ENCODE results near the gene FXYD5.
A peak's percentile ranks its signal among the peaks of the same experiment; 100 is the strongest.

Gene FXYD5

GRCh38 chr19:35130761-35131720 is 23.5 kb upstream of the FXYD5 start:
- H3K9ac ChIP-seq = no peak overlapping the region
- H3K27ac ChIP-seq = no peak overlapping the region
- H3K4me3 ChIP-seq = no peak overlapping the region
- H3K36me3 ChIP-seq = no peaks in the 10 kb centered on the region
- H3K27me3 ChIP-seq = no peaks in the 10 kb centered on the region
- H3K4me2 ChIP-seq = peak overlapping the region in 7 of 11 experiments; percentile 16 to 54 (median 35); a peak in 7 of 22 replicates
- no peaks in the 10 kb centered on the region for H4K20me1 ChIP-seq
- no peak for TF ChIP-seq Cebpa-rat (IDR thresholded peaks at IDR 0.05)
- H3K4me1 ChIP-seq = peaks cover 5 to 34% (median 27%) of the 10 kb centered on the region in 10 experiments; a peak in 19 of 20 replicates
- H3K9me3 ChIP-seq (replicated peaks in 1 of 11) = no peaks in the 10 kb centered on the region

GRCh38 chr19:35132254-35132653 is 22.3 kb upstream of the FXYD5 start:
- Histone ChIP-seq H3K27ac (no peak overlapping the region), H3K4me2 (peak overlapping the region in 1 of 11 experiments; percentile 30; a peak in 1 of 22 replicates), H3K9me3 (replicated peaks in 1 of 11) (no peaks in the 10 kb centered on the region), H3K9ac (no peak overlapping the region), H3K4me3 (no peak overlapping the region), H3K36me3 (no peaks in the 10 kb centered on the region), H3K27me3 (no peaks in the 10 kb centered on the region), H4K20me1 (no peaks in the 10 kb centered on the region), H3K4me1 (peaks cover 8 to 34% (median 28%) of the 10 kb centered on the region in 10 experiments; a peak in 19 of 20 replicates)
- no peak for TF ChIP-seq Cebpa-rat (IDR thresholded peaks at IDR 0.05)

- no peaks in the 10 kb centered on the region for H3K9me3 ChIP-seq (replicated peaks in 1 of 11)
- H3K4me1 ChIP-seq = peaks cover 10 to 49% (median 42%) of the 10 kb centered on the region in 10 experiments; a peak in 19 of 20 replicates
- no peak overlapping the region for H3K4me3 ChIP-seq
- H3K4me2 ChIP-seq = no peak overlapping the region
- TF ChIP-seq Cebpa-rat (IDR thresholded peaks at IDR 0.05) = no peak
- no peaks in the 10 kb centered on the region for H3K36me3 ChIP-seq
- H3K9ac ChIP-seq = no peak overlapping the region
- H3K27me3 ChIP-seq = no peaks in the 10 kb centered on the region
- no peaks in the 10 kb centered on the region for H4K20me1 ChIP-seq
- H3K27ac ChIP-seq = no peak overlapping the region
These were observed 20.7 kb upstream of the FXYD5 start for GRCh38 chr19:35133826-35134225.

GRCh38 chr19:35134601-35135242 is 19.8 kb upstream of the FXYD5 start, which contains the start of gene LGI4:
LGI4 (minus strand) TSS chr19:35135059; CDS start chr19:35134680, 379 bp downstream.
- Histone ChIP-seq H3K4me1 (peaks cover 17 to 58% (median 51%) of the 10 kb centered on the region in 10 experiments; a peak in 19 of 20 replicates), H3K27ac (no peak within 1 kb of the TSS), H3K9ac (no peak within 1 kb of the TSS), H3K36me3 (no peaks in the 10 kb centered on the region), H3K27me3 (no peaks in the 10 kb centered on the region), H3K9me3 (replicated peaks in 1 of 11) (no peaks in the 10 kb centered on the region), H3K4me2 (peak within 1 kb of the TSS; percentile 5 to 71 (median 39); a peak in 17 of 22 replicates), H3K4me3 (no peak within 1 kb of the TSS), H4K20me1 (no peaks in the 10 kb centered on the region)
- no peak for TF ChIP-seq Cebpa-rat (IDR thresholded peaks at IDR 0.05)

GRCh38 chr19:35135389-35135909 is 19.1 kb upstream of the FXYD5 start:
- Histone ChIP-seq H3K4me3 (no peak overlapping the region), H3K4me1 (peaks cover 18 to 65% (median 59%) of the 10 kb centered on the region in 10 experiments; a peak in 19 of 20 replicates), H3K4me2 (peak overlapping the region; percentile 5 to 71 (median 39); a peak in 16 of 22 replicates), H4K20me1 (no peaks in the 10 kb centered on the region), H3K27ac (no peak overlapping the region), H3K27me3 (no peaks in the 10 kb centered on the region), H3K36me3 (no peaks in the 10 kb centered on the region), H3K9ac (no peak overlapping the region), H3K9me3 (replicated peaks in 1 of 11) (no peaks in the 10 kb centered on the region)
- no peak for TF ChIP-seq Cebpa-rat (IDR thresholded peaks at IDR 0.05)

- no peak for TF ChIP-seq Cebpa-rat (IDR thresholded peaks at IDR 0.05)
These were observed 18.3 kb upstream of the FXYD5 start for GRCh38 chr19:35136231-35136630.

GRCh38 chr19:35136977-35137702 is 17.4 kb upstream of the FXYD5 start:
- H3K9me3 ChIP-seq (replicated peaks in 1 of 11) = no peaks in the 10 kb centered on the region
- H3K27me3 ChIP-seq = peaks cover 3 to 8% (median 7%) of the 10 kb centered on the region in 11 experiments; a peak in 20 of 22 replicates
- H3K4me3 ChIP-seq = no peak overlapping the region
- H4K20me1 ChIP-seq = no peaks in the 10 kb centered on the region
- peaks cover 26 to 68% (median 66%) of the 10 kb centered on the region in 10 experiments for H3K4me1 ChIP-seq
- H3K27ac ChIP-seq = peak overlapping the region in 2 of 11 experiments; percentile 1 to 47; a peak in 1 of 22 replicates
- no peak for TF ChIP-seq Cebpa-rat (IDR thresholded peaks at IDR 0.05)
- H3K4me2 ChIP-seq = peak overlapping the region in 10 of 11 experiments; percentile 1 to 71 (median 56); a peak in 18 of 22 replicates
- no peaks in the 10 kb centered on the region for H3K36me3 ChIP-seq
- H3K9ac ChIP-seq = no peak overlapping the region

More at GRCh38 chr19:35136231-35136630, 18.3 kb upstream of the FXYD5 start:
- Histone ChIP-seq H3K4me2 (peak overlapping the region in 8 of 11 experiments; percentile 20 to 71 (median 55); a peak in 9 of 22 replicates), H4K20me1 (no peaks in the 10 kb centered on the region), H3K27ac (no peak overlapping the region), H3K4me1 (peaks cover 18 to 66% (median 63%) of the 10 kb centered on the region in 10 experiments; a peak in 19 of 20 replicates), H3K9me3 (replicated peaks in 1 of 11) (no peaks in the 10 kb centered on the region), H3K9ac (no peak overlapping the region), H3K4me3 (no peak overlapping the region), H3K36me3 (no peaks in the 10 kb centered on the region), H3K27me3 (no peaks in the 10 kb centered on the region)

- H3K9me3 ChIP-seq (replicated peaks in 1 of 11) = no peaks in the 10 kb centered on the region
- H3K4me3 ChIP-seq = no peak within 1 kb of the TSS
- H3K4me2 ChIP-seq = peak within 1 kb of the TSS; percentile 25 to 84 (median 73); a peak in 21 of 22 replicates
- TF ChIP-seq Cebpa-rat (IDR thresholded peaks at IDR 0.05) = no peak
- peaks cover 9 to 18% (median 17%) of the 10 kb centered on the region in 11 experiments; a peak in 20 of 22 replicates for H3K27me3 ChIP-seq
- H3K4me1 ChIP-seq = peaks cover 32 to 76% (median 76%) of the 10 kb centered on the region in 10 experiments
- H3K9ac ChIP-seq = peak within 1 kb of the TSS in 9 of 11 experiments; percentile 25 to 60 (median 42); a peak in 13 of 22 replicates
- no peaks in the 10 kb centered on the region; a peak in 2 of 22 replicates for H4K20me1 ChIP-seq
- no peaks in the 10 kb centered on the region for H3K36me3 ChIP-seq
- H3K27ac ChIP-seq = peak within 1 kb of the TSS in 9 of 11 experiments; percentile 30 to 72 (median 54); a peak in 17 of 22 replicates
These were observed 16.1 kb upstream of the FXYD5 start, which contains the start of gene FXYD1 for GRCh38 chr19:35138305-35138892. FXYD1 (plus strand) TSS chr19:35138824; CDS start chr19:35140080, 1,256 bp downstream.
